Measurements from ENCODE around the gene RAD51B.

RAD51B gene

GRCh38 chr14:68140806-68141205, 321.2 kb downstream of the RAD51B start:
- Mint-ChIP-seq H3K9me3 (no peaks in the 10 kb centered on the region), H3K4me3 (no peak overlapping the region), H3K4me1 (no peaks in the 10 kb centered on the region), H3K27ac (no peak overlapping the region), H3K27me3 (no peaks in the 10 kb centered on the region), H3K36me3 (no peaks in the 10 kb centered on the region)
- no peak for ATAC-seq

- Mint-ChIP-seq H3K9me3 (no peaks in the 10 kb centered on the region), H3K4me3 (no peak overlapping the region), H3K27me3 (no peaks in the 10 kb centered on the region), H3K36me3 (no peaks in the 10 kb centered on the region), H3K4me1 (no peaks in the 10 kb centered on the region), H3K27ac (no peak overlapping the region)
- no peak for ATAC-seq
These were observed 321.9 kb downstream of the RAD51B start for GRCh38 chr14:68141281-68142088.

- H3K27me3 Mint-ChIP-seq: no peaks in the 10 kb centered on the region
- H3K36me3 Mint-ChIP-seq: peaks cover 9% of the 10 kb centered on the region
- H3K4me1 Mint-ChIP-seq: no peaks in the 10 kb centered on the region
- no peak overlapping the region for H3K27ac Mint-ChIP-seq
- no peak overlapping the region for H3K4me3 Mint-ChIP-seq
- ATAC-seq: no peak
- H3K9me3 Mint-ChIP-seq: peaks cover under 1% of the 10 kb centered on the region
These were observed 323.8 kb downstream of the RAD51B start for GRCh38 chr14:68143341-68143841.

- Mint-ChIP-seq H3K27me3 (no peaks in the 10 kb centered on the region), H3K27ac (no peak overlapping the region), H3K9me3 (peaks cover 4% of the 10 kb centered on the region), H3K36me3 (peaks cover 13% of the 10 kb centered on the region), H3K4me3 (no peak overlapping the region), H3K4me1 (no peaks in the 10 kb centered on the region)
- ATAC-seq: no peak
These were observed 324.6 kb downstream of the RAD51B start for GRCh38 chr14:68144051-68144681.

GRCh38 chr14:68145036-68145435, 325.5 kb downstream of the RAD51B start:
- no peak overlapping the region for H3K27ac Mint-ChIP-seq
- no peak for ATAC-seq
- no peak overlapping the region for H3K4me3 Mint-ChIP-seq
- H3K9me3 Mint-ChIP-seq: peaks cover 4% of the 10 kb centered on the region
- H3K27me3 Mint-ChIP-seq: no peaks in the 10 kb centered on the region
- H3K4me1 Mint-ChIP-seq: no peaks in the 10 kb centered on the region
- peaks cover 13% of the 10 kb centered on the region for H3K36me3 Mint-ChIP-seq

- no peaks in the 10 kb centered on the region for H3K4me1 Mint-ChIP-seq
- H3K27ac Mint-ChIP-seq: no peak overlapping the region
- no peak for ATAC-seq
- H3K27me3 Mint-ChIP-seq: no peaks in the 10 kb centered on the region
- H3K9me3 Mint-ChIP-seq: peaks cover 5% of the 10 kb centered on the region
- no peak overlapping the region for H3K4me3 Mint-ChIP-seq
- H3K36me3 Mint-ChIP-seq: peaks cover 18% of the 10 kb centered on the region
These were observed 326.0 kb downstream of the RAD51B start for GRCh38 chr14:68145539-68145938.

- Mint-ChIP-seq H3K4me1 (no peaks in the 10 kb centered on the region), H3K36me3 (peaks cover 29% of the 10 kb centered on the region), H3K9me3 (peaks cover 11% of the 10 kb centered on the region), H3K27ac (no peak overlapping the region), H3K4me3 (no peak overlapping the region), H3K27me3 (no peaks in the 10 kb centered on the region)
- no peak for ATAC-seq
These were observed 327.2 kb downstream of the RAD51B start for GRCh38 chr14:68146818-68147217.

GRCh38 chr14:68147303-68147702, 327.7 kb downstream of the RAD51B start:
- no peak for ATAC-seq
- no peak overlapping the region for H3K27ac Mint-ChIP-seq
- H3K4me3 Mint-ChIP-seq: no peak overlapping the region
- peaks cover 33% of the 10 kb centered on the region for H3K36me3 Mint-ChIP-seq
- no peaks in the 10 kb centered on the region for H3K4me1 Mint-ChIP-seq
- no peaks in the 10 kb centered on the region for H3K27me3 Mint-ChIP-seq
- H3K9me3 Mint-ChIP-seq: peaks cover 13% of the 10 kb centered on the region

GRCh38 chr14:68148276-68148675, 328.7 kb downstream of the RAD51B start:
- Mint-ChIP-seq H3K27ac (no peak overlapping the region), H3K36me3 (peaks cover 40% of the 10 kb centered on the region)
- ATAC-seq: no peak

GRCh38 chr14:68148763-68149162, 329.2 kb downstream of the RAD51B start:
- ATAC-seq: no peak
- no peaks in the 10 kb centered on the region for H3K27me3 Mint-ChIP-seq
- H3K4me3 Mint-ChIP-seq: no peak overlapping the region
- no peak overlapping the region for H3K27ac Mint-ChIP-seq
- H3K9me3 Mint-ChIP-seq: peaks cover 19% of the 10 kb centered on the region
- peaks cover 6% of the 10 kb centered on the region for H3K4me1 Mint-ChIP-seq
- peaks cover 44% of the 10 kb centered on the region for H3K36me3 Mint-ChIP-seq

More at GRCh38 chr14:68148276-68148675, 328.7 kb downstream of the RAD51B start:
- Mint-ChIP-seq H3K4me3 (no peak overlapping the region), H3K9me3 (peaks cover 18% of the 10 kb centered on the region), H3K27me3 (no peaks in the 10 kb centered on the region), H3K4me1 (peaks cover 2% of the 10 kb centered on the region)

- H3K4me3 Mint-ChIP-seq: no peak overlapping the region
- H3K9me3 Mint-ChIP-seq: peaks cover 23% of the 10 kb centered on the region
- H3K27me3 Mint-ChIP-seq: no peaks in the 10 kb centered on the region
- peaks cover 44% of the 10 kb centered on the region for H3K36me3 Mint-ChIP-seq
- H3K4me1 Mint-ChIP-seq: peaks cover 13% of the 10 kb centered on the region
- no peak overlapping the region for H3K27ac Mint-ChIP-seq
- ATAC-seq: no peak
These were observed 333.7 kb downstream of the RAD51B start for GRCh38 chr14:68153275-68153674.

GRCh38 chr14:68154275-68154674, 334.7 kb downstream of the RAD51B start:
- Mint-ChIP-seq H3K9me3 (peaks cover 19% of the 10 kb centered on the region), H3K4me1 (peaks cover 13% of the 10 kb centered on the region), H3K27ac (no peak overlapping the region), H3K27me3 (no peaks in the 10 kb centered on the region), H3K4me3 (no peak overlapping the region), H3K36me3 (peaks cover 39% of the 10 kb centered on the region)
- ATAC-seq: no peak

GRCh38 chr14:68157971-68158371, 338.4 kb downstream of the RAD51B start:
- H3K4me1 Mint-ChIP-seq: peaks cover 13% of the 10 kb centered on the region
- H3K36me3 Mint-ChIP-seq: peaks cover 13% of the 10 kb centered on the region
- peaks cover 6% of the 10 kb centered on the region for H3K9me3 Mint-ChIP-seq
- no peak overlapping the region for H3K4me3 Mint-ChIP-seq
- no peak overlapping the region for H3K27ac Mint-ChIP-seq
- no peak for ATAC-seq
- no peaks in the 10 kb centered on the region for H3K27me3 Mint-ChIP-seq

GRCh38 chr14:68158640-68159039, 339.1 kb downstream of the RAD51B start:
- ATAC-seq: no peak
- peaks cover 4% of the 10 kb centered on the region for H3K9me3 Mint-ChIP-seq
- H3K27me3 Mint-ChIP-seq: no peaks in the 10 kb centered on the region
- H3K27ac Mint-ChIP-seq: no peak overlapping the region
- peaks cover 8% of the 10 kb centered on the region for H3K36me3 Mint-ChIP-seq
- no peak overlapping the region for H3K4me3 Mint-ChIP-seq
- H3K4me1 Mint-ChIP-seq: peaks cover 7% of the 10 kb centered on the region

GRCh38 chr14:68159701-68160633, 340.4 kb downstream of the RAD51B start:
- Mint-ChIP-seq H3K4me1 (peaks cover 7% of the 10 kb centered on the region), H3K27ac (no peak overlapping the region), H3K36me3 (no peaks in the 10 kb centered on the region), H3K9me3 (no peaks in the 10 kb centered on the region), H3K4me3 (no peak overlapping the region), H3K27me3 (no peaks in the 10 kb centered on the region)
- ATAC-seq: no peak
